Naive thymus-derived CD8-positive, alpha-beta T cell (primary cell): ENCODE measurements around the gene ARSK. TPM values are rescaled to one million over a fixed set of nuclear protein-coding genes. Genes with fewer than 3 reads are reported as not detected.

Source experiments
- ATAC-seq, 2 donors: fragments of 150-1000 bp; cut with Tn5 transposase in 1 of 2; sonication (Bioruptor Pico), chemical (Tn5 transposase) in 1 of 2; 1 replicate in 1 of 2; 2 replicates in 1 of 2; pipeline ENCODE4 v1.10.0; 2021; ENCODE audit warnings: mild to moderate bottlenecking in 2 of 2, moderate library complexity in 2 of 2
- POLR2A ChIA-PET: fragments of 350-600 bp; sonication (Branson Sonifier 250); formaldehyde crosslinking; loops from one replicate; lab custom pipeline; 2021; ENCODE audit warnings: antibody characterized with exemption; lab: Charles Lee
- DNase-seq, 10 donors: peaks; one replicate each; pipeline versions ENCODE4 v3.0.0 to v3.0.0-alpha.2; 2020 to 2022
- H3K27ac Mint-ChIP-seq, 10 donors: one replicate each; pipeline ENCODE4 v1.8.0; 2020 to 2022; ENCODE audit warnings: mild to moderate bottlenecking in 10 of 10, mixed read lengths in 10 of 10, moderate library complexity in 4 of 10, inconsistent platforms in 1 of 10
- H3K27me3 Mint-ChIP-seq, 5 donors: one replicate each; pipeline ENCODE4 v1.8.0; 2021 to 2022; ENCODE audit warnings: mixed read lengths in 5 of 5
- H3K36me3 Mint-ChIP-seq, 3 donors: one replicate each; pipeline ENCODE4 v1.8.0; 2020 to 2022; ENCODE audit warnings: mixed read lengths in 3 of 3, mild to moderate bottlenecking in 2 of 3, inconsistent platforms in 1 of 3
- H3K4me1 Mint-ChIP-seq, 4 donors: one replicate each; pipeline ENCODE4 v1.8.0; 2021 to 2022; ENCODE audit warnings: mixed read lengths in 4 of 4
- H3K4me3 Mint-ChIP-seq, 10 donors: one replicate each; pipeline ENCODE4 v1.8.0; 2020 to 2022; ENCODE audit warnings: mild to moderate bottlenecking in 10 of 10, mixed read lengths in 10 of 10, moderate library complexity in 6 of 10, inconsistent platforms in 1 of 10
- H3K9me3 Mint-ChIP-seq, 9 donors: one replicate each; pipeline ENCODE4 v1.8.0; 2020 to 2022; ENCODE audit warnings: mixed read lengths in 9 of 9, mild to moderate bottlenecking in 3 of 9, inconsistent platforms in 1 of 9, moderate library complexity in 1 of 9
- polyA plus RNA-seq, 3 donors: library from polyadenylated mRNA; unstranded; fragments of 300-500 nt; fragmentation: Illumina TruSeq; gene quantifications; one replicate each; pipeline ENCODE4 v1.2.3, GENCODE V29; 2021
- total RNA-seq, 8 experiments: library from RNA in 2 of 8; stranded (reverse) in 2 of 8; gene quantifications; one replicate each; pipeline ENCODE4 v1.2.3 and lab custom pipeline; 2021 to 2026

The ARSK gene
- total and polyA plus RNA-seq, 5 experiments from 2014 or later = 7.1 to 12.9 (median 9.0) TPM

DNA sequence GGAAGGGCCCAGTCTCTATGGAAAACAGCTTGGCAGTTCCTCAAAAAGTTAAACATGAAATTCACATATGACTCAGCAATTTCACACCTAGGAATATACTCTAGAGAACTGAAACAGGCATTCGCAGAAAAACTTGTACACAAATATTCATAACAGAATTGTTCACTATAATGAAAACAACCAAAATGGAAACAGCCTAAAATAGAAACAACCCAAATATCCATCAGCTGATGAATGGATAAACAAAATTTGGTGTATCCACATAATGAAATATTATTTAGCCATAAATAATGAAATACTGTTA, 60.2 kb downstream of the ARSK start:
- no peak overlapping the region for H3K4me3 Mint-ChIP-seq
- H3K27me3 Mint-ChIP-seq = no peaks in the 10 kb centered on the region
- H3K36me3 Mint-ChIP-seq = peaks cover 13 to 19% (median 15%) of the 10 kb centered on the region in 3 donors
- peaks cover 6 to 17% (median 8%) of the 10 kb centered on the region in 9 donors for H3K9me3 Mint-ChIP-seq
- no peak for ATAC-seq
- DNase-seq = no peak
- no peak overlapping the region for H3K27ac Mint-ChIP-seq
- H3K4me1 Mint-ChIP-seq = peaks cover 10 to 31% (median 22%) of the 10 kb centered on the region in 4 donors
- POLR2A ChIA-PET = no interaction called here

DNA sequence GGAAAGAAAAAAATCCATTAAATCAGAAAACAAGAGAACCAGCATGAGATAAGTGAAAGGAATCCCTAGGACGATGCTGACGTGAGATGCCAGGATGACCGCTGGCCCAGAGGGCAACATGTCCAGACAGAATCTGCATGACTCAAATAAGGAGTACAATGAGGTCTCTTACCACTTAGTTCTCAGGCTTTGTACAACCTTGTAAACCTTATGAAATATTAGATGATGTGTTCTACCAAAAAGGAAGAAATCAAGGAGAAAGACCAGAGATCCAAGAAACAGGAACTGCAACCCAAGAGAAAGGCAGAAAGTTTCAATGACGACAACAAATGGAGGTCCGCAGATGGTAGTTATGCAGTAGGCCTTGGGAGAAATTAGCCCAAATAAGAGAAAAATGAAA, 62.2 kb downstream of the ARSK start:
- POLR2A ChIA-PET = no interaction called here
- H3K27ac Mint-ChIP-seq = no peak overlapping the region
- peaks cover 14 to 41% (median 28%) of the 10 kb centered on the region in 4 donors for H3K4me1 Mint-ChIP-seq
- no peak for ATAC-seq
- no peaks in the 10 kb centered on the region for H3K27me3 Mint-ChIP-seq
- no peak for DNase-seq
- H3K9me3 Mint-ChIP-seq = peaks cover 6 to 17% (median 8%) of the 10 kb centered on the region in 9 donors
- peaks cover 13 to 18% (median 15%) of the 10 kb centered on the region in 3 donors for H3K36me3 Mint-ChIP-seq
- H3K4me3 Mint-ChIP-seq = no peak overlapping the region

DNA sequence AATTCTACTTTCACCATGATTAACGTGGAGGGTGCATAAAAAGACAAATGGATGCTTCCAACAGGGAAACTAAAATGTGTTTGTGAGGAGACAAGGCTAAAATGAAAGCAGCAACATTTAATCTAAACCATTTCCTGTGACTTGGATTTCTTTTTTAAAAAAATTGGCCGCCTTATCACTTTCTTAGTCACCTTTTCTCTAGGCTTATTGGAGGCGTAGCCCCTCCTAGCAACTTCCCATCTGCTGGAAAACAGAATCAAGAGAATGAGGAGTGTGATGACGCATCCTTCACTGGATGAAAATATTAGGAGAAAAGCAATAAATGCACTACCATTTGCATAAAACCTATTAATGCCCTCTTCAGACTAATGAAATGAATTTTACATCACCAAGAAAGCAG, 64.2 kb downstream of the ARSK start:
- no peaks in the 10 kb centered on the region for H3K27me3 Mint-ChIP-seq
- POLR2A ChIA-PET = no interaction called here
- peak overlapping the region; percentile 78 to 96 (median 92) for H3K4me3 Mint-ChIP-seq
- H3K9me3 Mint-ChIP-seq = peaks cover 0 to 3% (median 0%) of the 10 kb centered on the region in 9 donors
- peak overlapping the region in 5 of 10 donors; percentile 36 to 87 (median 53) for H3K27ac Mint-ChIP-seq
- peaks cover 23 to 61% (median 48%) of the 10 kb centered on the region in 4 donors for H3K4me1 Mint-ChIP-seq
- H3K36me3 Mint-ChIP-seq = peaks cover 0 to 2% (median under 1%) of the 10 kb centered on the region in 3 donors
- ATAC-seq = no peak
- DNase-seq = no peak

DNA sequence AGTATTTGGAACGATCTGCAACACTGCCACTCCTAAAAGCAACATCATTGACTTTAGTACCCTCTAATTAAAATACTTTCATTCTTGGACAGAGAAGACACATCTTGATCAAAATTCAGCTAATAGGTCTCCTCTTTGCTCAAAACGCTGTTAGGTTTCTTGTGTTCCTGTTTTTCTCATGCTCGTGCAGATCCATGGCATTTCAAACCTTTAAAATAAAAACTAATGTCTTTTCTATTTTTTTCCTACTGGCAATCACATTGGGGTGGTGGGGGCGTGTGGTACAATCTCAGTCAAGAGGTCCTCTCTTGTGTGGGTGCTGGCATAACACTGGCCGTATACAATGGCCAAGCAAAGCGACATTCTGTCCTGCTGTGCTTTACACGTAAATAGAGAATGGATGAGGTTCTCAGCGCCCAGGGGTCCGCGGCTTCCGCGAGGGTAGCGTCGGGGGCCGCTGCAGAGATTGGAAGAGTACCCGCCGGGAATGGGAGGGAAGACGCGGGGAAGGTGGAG, 64.7 kb downstream of the ARSK start:
- peak overlapping the region; percentile 78 to 96 (median 92) for H3K4me3 Mint-ChIP-seq
- POLR2A ChIA-PET = no interaction called here
- H3K36me3 Mint-ChIP-seq = peaks cover 0 to 2% (median 0%) of the 10 kb centered on the region in 3 donors
- H3K27me3 Mint-ChIP-seq = no peaks in the 10 kb centered on the region
- peaks cover 0 to 3% (median 0%) of the 10 kb centered on the region in 9 donors for H3K9me3 Mint-ChIP-seq
- H3K4me1 Mint-ChIP-seq = peaks cover 23 to 66% (median 50%) of the 10 kb centered on the region in 4 donors
- H3K27ac Mint-ChIP-seq = peak overlapping the region; percentile 36 to 94 (median 84)
- ATAC-seq (no peak), DNase-seq (peak in 1 of 10 donors; percentile 4)

DNA sequence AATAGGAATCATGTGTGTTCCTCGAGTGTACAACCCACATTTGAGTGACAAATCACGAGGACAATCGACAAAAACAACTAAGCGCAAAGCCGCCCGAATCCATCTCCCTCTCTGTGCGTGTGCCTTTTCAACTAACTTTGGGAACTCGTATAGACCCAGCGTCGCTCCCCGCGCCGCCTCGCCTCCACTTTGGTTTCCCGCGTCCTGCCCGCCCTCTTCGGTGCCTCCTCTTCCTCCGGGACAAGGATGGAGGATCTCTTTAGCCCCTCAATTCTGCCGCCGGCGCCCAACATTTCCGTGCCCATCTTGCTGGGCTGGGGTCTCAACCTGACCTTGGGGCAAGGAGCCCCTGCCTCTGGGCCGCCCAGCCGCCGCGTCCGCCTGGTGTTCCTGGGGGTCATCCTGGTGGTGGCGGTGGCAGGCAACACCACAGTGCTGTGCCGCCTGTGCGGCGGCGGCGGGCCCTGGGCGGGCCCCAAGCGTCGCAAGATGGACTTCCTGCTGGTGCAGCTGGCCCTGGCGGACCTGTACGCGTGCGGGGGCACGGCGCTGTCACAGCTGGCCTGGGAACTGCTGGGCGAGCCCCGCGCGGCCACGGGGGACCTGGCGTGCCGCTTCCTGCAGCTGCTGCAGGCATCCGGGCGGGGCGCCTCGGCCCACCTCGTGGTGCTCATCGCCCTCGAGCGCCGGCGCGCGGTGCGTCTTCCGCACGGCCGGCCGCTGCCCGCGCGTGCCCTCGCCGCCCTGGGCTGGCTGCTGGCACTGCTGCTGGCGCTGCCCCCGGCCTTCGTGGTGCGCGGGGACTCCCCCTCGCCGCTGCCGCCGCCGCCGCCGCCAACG, 65.3 kb downstream of the ARSK start, which contains the start of gene GPR150:
Gene GPR150, plus strand, starts transcription at position 58 of the 840 bp plus-strand sequence. Its CDS starts 189 bp downstream, at position 247.
- Mint-ChIP-seq H3K4me1 (peaks cover 23 to 70% (median 50%) of the 10 kb centered on the region in 4 donors), H3K36me3 (no peaks in the 10 kb centered on the region), H3K27me3 (no peaks in the 10 kb centered on the region), H3K9me3 (no peaks in the 10 kb centered on the region), H3K4me3 (peak within 1 kb of the TSS; percentile 78 to 96 (median 92)), H3K27ac (peak within 1 kb of the TSS; percentile 36 to 94 (median 84))
- DNase-seq (peak; percentile 40 to 79 (median 56)), ATAC-seq (peak; percentile 68 to 77)
- POLR2A ChIA-PET = interaction anchor here (1.0 to 3.8 kb wide), 3 partner anchors 11 to 65 kb away, joined by 3 to 30 read pairs (median 14); partner anchors contain the start of genes ARSK, RFESD and SKIC3

DNA sequence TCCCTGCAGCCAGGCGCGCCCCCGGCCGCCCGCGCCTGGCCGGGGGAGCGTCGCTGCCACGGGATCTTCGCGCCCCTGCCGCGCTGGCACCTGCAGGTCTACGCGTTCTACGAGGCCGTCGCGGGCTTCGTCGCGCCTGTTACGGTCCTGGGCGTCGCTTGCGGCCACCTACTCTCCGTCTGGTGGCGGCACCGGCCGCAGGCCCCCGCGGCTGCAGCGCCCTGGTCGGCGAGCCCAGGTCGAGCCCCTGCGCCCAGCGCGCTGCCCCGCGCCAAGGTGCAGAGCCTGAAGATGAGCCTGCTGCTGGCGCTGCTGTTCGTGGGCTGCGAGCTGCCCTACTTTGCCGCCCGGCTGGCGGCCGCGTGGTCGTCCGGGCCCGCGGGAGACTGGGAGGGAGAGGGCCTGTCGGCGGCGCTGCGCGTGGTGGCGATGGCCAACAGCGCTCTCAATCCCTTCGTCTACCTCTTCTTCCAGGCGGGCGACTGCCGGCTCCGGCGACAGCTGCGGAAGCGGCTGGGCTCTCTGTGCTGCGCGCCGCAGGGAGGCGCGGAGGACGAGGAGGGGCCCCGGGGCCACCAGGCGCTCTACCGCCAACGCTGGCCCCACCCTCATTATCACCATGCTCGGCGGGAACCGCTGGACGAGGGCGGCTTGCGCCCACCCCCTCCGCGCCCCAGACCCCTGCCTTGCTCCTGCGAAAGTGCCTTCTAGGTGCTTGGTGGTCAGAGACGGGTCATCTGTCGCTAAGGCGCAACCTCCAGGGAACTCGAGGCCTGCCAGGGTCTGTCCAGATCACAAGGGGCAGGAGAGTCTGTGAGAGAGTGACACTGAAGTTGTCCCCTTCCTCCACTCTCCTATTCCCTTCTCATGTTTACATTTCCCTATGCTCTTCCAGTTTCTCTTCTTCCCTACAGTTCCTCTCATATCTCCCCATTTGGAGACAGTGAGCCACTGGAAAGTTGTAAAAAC, 66.3 kb downstream of the ARSK start:
- peaks cover 23 to 74% (median 50%) of the 10 kb centered on the region in 4 donors for H3K4me1 Mint-ChIP-seq
- DNase-seq = peak; percentile 10 to 62 (median 37)

DNA sequence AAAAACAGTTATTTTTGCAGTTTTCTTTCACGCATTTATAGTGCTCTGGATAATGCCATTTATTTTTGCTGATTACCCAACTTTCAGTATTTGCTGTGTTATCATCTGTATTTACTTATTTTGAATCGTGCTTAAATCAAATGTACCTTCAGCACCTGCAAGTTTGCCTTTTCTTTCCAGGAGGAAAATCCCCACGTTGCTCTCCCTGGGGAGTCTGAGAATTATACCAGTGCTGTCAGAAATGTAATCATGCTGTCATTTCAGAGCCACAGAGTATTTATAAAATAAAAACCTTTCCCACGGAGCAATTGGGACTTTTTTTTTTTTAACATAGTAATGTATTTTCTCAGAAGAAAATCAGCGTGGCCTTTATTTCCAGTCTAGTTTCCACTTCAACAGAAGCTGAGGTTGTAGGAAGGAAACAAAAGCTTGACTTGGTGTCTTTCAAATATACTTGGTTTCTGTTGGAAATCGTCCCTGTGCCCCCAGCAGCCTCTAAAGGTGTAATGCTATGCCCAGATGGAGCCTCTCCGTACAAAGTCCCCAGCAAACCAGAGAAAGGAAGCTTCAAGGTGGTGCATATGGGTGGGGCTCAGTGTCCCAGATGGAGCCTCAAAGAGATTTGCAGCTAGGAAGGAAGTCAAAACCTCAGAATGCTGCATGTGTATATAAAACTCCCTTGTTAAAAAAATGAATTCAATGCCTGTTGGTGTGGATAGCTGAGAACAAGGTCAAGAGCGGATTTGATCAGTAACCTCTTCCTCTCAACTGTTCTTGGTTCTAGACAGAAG, 67.1 kb downstream of the ARSK start:
- Mint-ChIP-seq H3K4me3 (peak overlapping the region; percentile 78 to 92 (median 86)), H3K9me3 (no peaks in the 10 kb centered on the region), H3K27ac (peak overlapping the region; percentile 50 to 94 (median 86)), H3K4me1 (peaks cover 20 to 70% (median 48%) of the 10 kb centered on the region in 4 donors), H3K36me3 (no peaks in the 10 kb centered on the region), H3K27me3 (no peaks in the 10 kb centered on the region)
- POLR2A ChIA-PET = interaction anchor here (0.9 to 3.8 kb wide), 9 partner anchors 9 to 202 kb away, joined by 3 to 30 read pairs (median 5); partner anchors contain the start of genes ARSK, RFESD and SKIC3
- ATAC-seq = peak; percentile 25 to 71
- DNase-seq = peak in 7 of 10 donors; percentile 31 to 68 (median 45)

More for the DNA sequence above, 66.3 kb downstream of the ARSK start:
- H3K27ac Mint-ChIP-seq = peak overlapping the region; percentile 50 to 94 (median 86)
- no peaks in the 10 kb centered on the region for H3K36me3 Mint-ChIP-seq
- peak; percentile 44 to 58 for ATAC-seq
- POLR2A ChIA-PET = interaction anchor here (1.0 to 3.8 kb wide), 3 partner anchors 10 to 66 kb away, joined by 3 to 30 read pairs (median 14); partner anchors contain the start of genes ARSK, RFESD and SKIC3
- H3K9me3 Mint-ChIP-seq = no peaks in the 10 kb centered on the region
- H3K27me3 Mint-ChIP-seq = no peaks in the 10 kb centered on the region
- H3K4me3 Mint-ChIP-seq = peak overlapping the region; percentile 78 to 92 (median 86)

DNA sequence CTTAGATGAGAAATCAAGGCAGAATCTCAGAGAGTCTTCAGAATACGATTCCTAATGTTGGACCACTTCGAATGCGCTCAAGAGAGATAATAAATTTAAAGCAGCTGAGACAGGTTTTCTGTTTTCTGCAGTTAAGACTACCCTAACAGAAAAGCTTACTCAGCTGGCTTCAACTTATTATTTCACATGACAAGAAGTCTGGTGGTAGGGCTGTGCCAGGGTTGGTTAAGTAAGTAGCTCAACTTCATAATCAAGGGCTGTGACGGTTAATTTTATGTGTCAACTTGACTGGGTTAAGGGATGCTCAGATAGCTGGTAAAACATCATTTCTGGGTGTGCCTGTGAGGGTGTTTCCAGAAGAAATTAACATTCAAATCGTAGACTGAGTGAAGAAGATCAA, 68.8 kb downstream of the ARSK start:
- ATAC-seq = no peak
- peaks cover 18 to 57% (median 41%) of the 10 kb centered on the region in 4 donors for H3K4me1 Mint-ChIP-seq
- no peak overlapping the region for H3K4me3 Mint-ChIP-seq

DNA sequence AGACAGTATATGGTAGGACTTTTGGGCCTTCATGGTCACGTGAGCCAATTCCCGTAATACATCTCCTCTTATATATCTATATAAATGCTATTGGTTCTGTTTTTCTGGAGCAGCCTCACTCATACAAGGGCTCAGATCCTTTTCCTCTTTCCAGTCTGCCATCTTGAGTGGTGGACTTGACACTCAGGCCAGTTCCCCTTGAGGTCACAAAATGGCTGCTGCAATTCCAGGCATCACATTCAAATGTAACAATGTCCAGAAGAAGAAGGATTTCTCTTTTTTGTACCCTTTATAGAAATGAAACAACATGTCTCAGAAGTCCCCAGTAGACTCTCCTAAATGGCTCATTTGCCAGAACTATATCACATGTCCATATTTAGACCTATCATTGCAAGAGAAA, 69.5 kb downstream of the ARSK start:
- H3K9me3 Mint-ChIP-seq = no peaks in the 10 kb centered on the region
- peak overlapping the region in 1 of 10 donors; percentile 57 for H3K27ac Mint-ChIP-seq
- ATAC-seq = no peak
- no peaks in the 10 kb centered on the region for H3K27me3 Mint-ChIP-seq
- H3K36me3 Mint-ChIP-seq = no peaks in the 10 kb centered on the region
- no peak for DNase-seq
- H3K4me3 Mint-ChIP-seq = peak overlapping the region in 1 of 10 donors; percentile 13
- H3K4me1 Mint-ChIP-seq = peaks cover 17 to 50% (median 35%) of the 10 kb centered on the region in 4 donors
- POLR2A ChIA-PET = no interaction called here

More for the DNA sequence above, 68.8 kb downstream of the ARSK start:
- Mint-ChIP-seq H3K9me3 (no peaks in the 10 kb centered on the region), H3K27me3 (no peaks in the 10 kb centered on the region), H3K27ac (peak overlapping the region in 2 of 10 donors; percentile 35 to 57), H3K36me3 (no peaks in the 10 kb centered on the region)
- POLR2A ChIA-PET = interaction anchor here (1.0 to 3.8 kb wide), 3 partner anchors 8 to 15 kb away, joined by 3 to 30 read pairs (median 5); no protein-coding TSS in a partner anchor
- DNase-seq = no peak

DNA sequence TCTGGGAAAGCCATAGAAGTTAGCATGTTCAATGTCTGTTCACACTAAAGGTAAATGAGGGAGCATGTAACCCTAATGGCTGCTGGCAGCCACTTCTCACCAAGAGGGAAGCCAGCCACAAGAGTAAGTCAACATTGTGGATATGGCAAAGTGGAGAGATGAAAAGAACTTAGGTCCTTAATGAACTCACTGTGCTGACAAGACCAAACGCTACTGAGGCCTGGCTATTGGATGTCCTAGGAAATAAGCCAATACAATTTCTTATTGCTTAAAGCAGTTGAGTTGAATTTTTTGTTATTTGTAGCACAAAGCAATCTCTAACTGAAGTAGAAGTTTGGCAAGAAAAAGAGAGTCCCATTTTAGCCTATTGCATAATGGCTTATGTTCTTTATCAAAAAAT, 71.8 kb downstream of the ARSK start:
- ATAC-seq = no peak
- H3K4me3 Mint-ChIP-seq = no peak overlapping the region
- no peak overlapping the region for H3K27ac Mint-ChIP-seq
- H3K36me3 Mint-ChIP-seq = no peaks in the 10 kb centered on the region
- H3K27me3 Mint-ChIP-seq = no peaks in the 10 kb centered on the region
- H3K4me1 Mint-ChIP-seq = peaks cover 14 to 52% (median 31%) of the 10 kb centered on the region in 4 donors
- DNase-seq = no peak
- no peaks in the 10 kb centered on the region for H3K9me3 Mint-ChIP-seq
- POLR2A ChIA-PET = no interaction called here
